Prostate gland (tissue), 2 donors: ENCODE results near the gene DMRTB1.

Source experiments
- POLR2AphosphoS5 ChIP-seq: sonication (generic); formaldehyde crosslinking; IDR thresholded peaks from one replicate; pipeline ENCODE4 v1.6.1; 2017; ENCODE audit warnings: antibody characterized with exemption
- TF ChIP-seq, protein P1 (sequence below), 4 experiments: fragments of 200-600 bp in 2 of 4; fragments of 450-650 bp in 2 of 4; sonication (generic) in 2 of 4; IDR thresholded peaks; 1 replicate in 3 of 4; 2 replicates in 1 of 4; pipeline ENCODE4 v1.5.1; 2016 to 2019; ENCODE audit warnings: antibody characterized with exemption in 4 of 4, mild to moderate bottlenecking in 2 of 4, moderate library complexity in 2 of 4

DNA sequence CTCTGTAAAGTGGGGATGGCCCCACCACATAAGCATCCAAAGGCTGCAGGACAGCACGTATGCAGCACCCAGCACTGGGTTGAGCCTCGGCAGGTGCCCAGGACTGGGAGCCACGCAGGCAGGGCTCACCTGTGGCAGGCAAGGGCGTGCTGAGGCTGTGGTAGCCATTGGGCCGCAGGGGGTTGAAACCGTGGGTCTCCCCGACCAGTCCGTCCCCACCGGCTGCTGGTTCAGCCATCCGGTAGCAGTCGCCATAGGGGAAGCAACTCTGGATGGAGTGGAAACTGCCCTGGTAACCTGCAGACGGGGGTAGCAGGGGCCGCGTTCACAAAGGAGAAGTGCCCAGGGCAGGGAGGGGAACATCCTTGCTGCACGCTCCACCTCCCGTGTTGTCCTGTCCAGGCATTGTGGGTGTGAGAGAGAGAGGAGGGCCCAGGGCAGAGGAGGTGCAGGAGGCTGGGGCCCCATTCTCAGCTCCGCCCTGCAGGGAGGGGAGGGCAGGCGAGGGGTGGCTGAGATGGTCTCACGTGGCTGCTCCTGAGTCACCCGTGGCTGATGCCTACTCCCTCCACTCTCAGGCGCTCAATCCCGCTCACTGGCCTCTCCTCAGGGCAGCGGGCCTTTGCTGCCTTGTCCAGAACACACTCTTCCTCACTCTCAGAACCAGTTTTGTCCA lies 49.9 kb downstream of the DMRTB1 start:
- peak; percentile 8 for TF ChIP-seq POLR2AphosphoS5
- TF ChIP-seq, protein P1, sequence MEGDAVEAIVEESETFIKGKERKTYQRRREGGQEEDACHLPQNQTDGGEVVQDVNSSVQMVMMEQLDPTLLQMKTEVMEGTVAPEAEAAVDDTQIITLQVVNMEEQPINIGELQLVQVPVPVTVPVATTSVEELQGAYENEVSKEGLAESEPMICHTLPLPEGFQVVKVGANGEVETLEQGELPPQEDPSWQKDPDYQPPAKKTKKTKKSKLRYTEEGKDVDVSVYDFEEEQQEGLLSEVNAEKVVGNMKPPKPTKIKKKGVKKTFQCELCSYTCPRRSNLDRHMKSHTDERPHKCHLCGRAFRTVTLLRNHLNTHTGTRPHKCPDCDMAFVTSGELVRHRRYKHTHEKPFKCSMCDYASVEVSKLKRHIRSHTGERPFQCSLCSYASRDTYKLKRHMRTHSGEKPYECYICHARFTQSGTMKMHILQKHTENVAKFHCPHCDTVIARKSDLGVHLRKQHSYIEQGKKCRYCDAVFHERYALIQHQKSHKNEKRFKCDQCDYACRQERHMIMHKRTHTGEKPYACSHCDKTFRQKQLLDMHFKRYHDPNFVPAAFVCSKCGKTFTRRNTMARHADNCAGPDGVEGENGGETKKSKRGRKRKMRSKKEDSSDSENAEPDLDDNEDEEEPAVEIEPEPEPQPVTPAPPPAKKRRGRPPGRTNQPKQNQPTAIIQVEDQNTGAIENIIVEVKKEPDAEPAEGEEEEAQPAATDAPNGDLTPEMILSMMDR (IDR thresholded peaks at IDR 0.05) = no peak
